CD4-positive, alpha-beta T cell (primary cell): Measurements from ENCODE around the gene PRM2. TPM values are rescaled to one million over a fixed set of nuclear protein-coding genes. Genes with fewer than 3 reads are reported as not detected.

Experiments used
- ATAC-seq: fragments of 200-7000 bp; cut with Tn5 transposase; one replicate; pipeline ENCODE4 v1.10.0; 2022; ENCODE audit warnings: mild to moderate bottlenecking; ENCODE audit not compliant: poor library complexity
- CTCF ChIA-PET: fragments of 350-600 bp; sonication (Branson Sonifier 250); formaldehyde crosslinking; loops from one replicate; lab custom pipeline; 2021; ENCODE audit warnings: antibody characterized with exemption, inconsistent platforms; lab: Charles Lee
- POLR2A ChIA-PET: fragments of 350-600 bp; sonication (Branson Sonifier 250); formaldehyde crosslinking; loops from one replicate; lab custom pipeline; 2021; ENCODE audit warnings: antibody characterized with exemption, inconsistent platforms; lab: Charles Lee
- DNase-seq, 14 experiments: peaks; one replicate each; pipeline ENCODE4 v3.0.0-alpha.2; 2013 to 2020; ENCODE audit warnings: mixed read lengths in 2 of 14
- H3K27ac ChIP-seq, 2 donors: one replicate each; pipeline versions ENCODE4 v1.5.1 to v1.7.0; 2013; ENCODE audit warnings: low read length in 2 of 2, low read depth in 1 of 2, mild to moderate bottlenecking in 1 of 2
- H3K27me3 ChIP-seq, 2 experiments: 1 replicate in 1 of 2; 2 replicates in 1 of 2; pipeline versions ENCODE4 v1.6.1 to v1.7.0; 2013; ENCODE audit warnings: low read length in 2 of 2, control low read depth in 1 of 2, mild to moderate bottlenecking in 1 of 2, moderate library complexity in 1 of 2; ENCODE audit not compliant: insufficient read depth in 2 of 2, control insufficient read depth in 1 of 2
- H3K36me3 ChIP-seq: one replicate; pipeline ENCODE4 v1.6.1; 2013; ENCODE audit warnings: low read length, control low read depth; ENCODE audit not compliant: insufficient read depth
- H3K4me1 ChIP-seq: one replicate; pipeline ENCODE4 v1.6.1; 2013; ENCODE audit warnings: low read length, control low read depth; ENCODE audit not compliant: insufficient read depth
- H3K4me3 ChIP-seq: one replicate; pipeline ENCODE4 v1.5.1; 2013; ENCODE audit warnings: mild to moderate bottlenecking, low read length, moderate library complexity
- H3K9me3 ChIP-seq, 2 experiments: 1 replicate in 1 of 2; 2 replicates in 1 of 2; pipeline versions ENCODE4 v1.6.1 to v1.7.0; 2013; ENCODE audit warnings: low read length in 2 of 2, mild to moderate bottlenecking in 2 of 2, control low read depth in 1 of 2, moderate library complexity in 1 of 2; ENCODE audit not compliant: control insufficient read depth in 1 of 2, insufficient read depth in 1 of 2
- H3K27ac Mint-ChIP-seq: one replicate; pipeline ENCODE4 v1.8.0; 2020; ENCODE audit warnings: mixed read lengths
- H3K27me3 Mint-ChIP-seq: one replicate; pipeline ENCODE4 v1.8.0; 2021; ENCODE audit warnings: mixed read lengths
- H3K36me3 Mint-ChIP-seq: one replicate; pipeline ENCODE4 v1.8.0; 2021; ENCODE audit warnings: low read depth, mixed read lengths
- H3K4me1 Mint-ChIP-seq: one replicate; pipeline ENCODE4 v1.8.0; 2021; ENCODE audit warnings: low read depth, mixed read lengths
- H3K4me3 Mint-ChIP-seq: one replicate; pipeline ENCODE4 v1.8.0; 2020; ENCODE audit warnings: mild to moderate bottlenecking, mixed read lengths
- H3K9me3 Mint-ChIP-seq: one replicate; pipeline ENCODE4 v1.8.0; 2020; ENCODE audit warnings: mixed read lengths
- CTCF ChIP-seq: fragments of 200-600 bp; IDR thresholded peaks from one replicate; pipeline ENCODE4 v1.8.0; 2022; ENCODE audit warnings: antibody characterized with exemption, mild to moderate bottlenecking
- intact Hi-C, 2 experiments: fragments of 100-400 bp; cut with DNase I in 1 of 2; cut with micrococcal nuclease in 1 of 2; formaldehyde crosslinking; loops; one replicate each; pipeline versions ENCODE4 v1.15.1 to v1.9.0; 2023 to 2025; cut with DNase I, micrococcal nuclease
- total RNA-seq, 174 experiments: library from RNA in 2 of 174; stranded (reverse) in 2 of 174; gene quantifications; one replicate each; pipeline ENCODE4 v1.2.3 and lab custom pipeline; 2021 to 2026

The PRM2 gene
- total RNA-seq, 2 experiments from 2014 or later = not detected

- Histone ChIP-seq H3K27me3 (no peaks in the 10 kb centered on the region), H3K4me1 (peaks cover 66% of the 10 kb centered on the region), H3K36me3 (peaks cover 7% of the 10 kb centered on the region), H3K27ac (peak within 1 kb of the TSS; percentile 83 to 86), H3K4me3 (peak within 1 kb of the TSS; percentile 96), H3K9me3 (no peaks in the 10 kb centered on the region)
- intact Hi-C loops = loop anchor here (1.0 to 10.0 kb wide), 11 partner anchors 31 to 659 kb away; partner anchors contain the start of genes GSPT1 (in 1 of the 2), RMI2 (in 1 of the 2) and TXNDC11 (in 1 of the 2)
- no peaks in the 10 kb centered on the region for H3K9me3 Mint-ChIP-seq
- peak; percentile 75 for TF ChIP-seq CTCF
- peaks cover 56% of the 10 kb centered on the region for H3K4me1 Mint-ChIP-seq
- peak within 1 kb of the TSS; percentile 99 for H3K4me3 Mint-ChIP-seq
- POLR2A ChIA-PET = interaction anchor here (0.5 to 8.5 kb wide), 51 partner anchors 8 to 541 kb away, joined by 3 to 195 read pairs (median 4); partner anchors contain the start of genes CLEC16A, DEXI, TXNDC11 and ZC3H7A
- peak within 1 kb of the TSS; percentile 97 for H3K27ac Mint-ChIP-seq
- DNase-seq (peak; percentile 72 to 95 (median 88)), ATAC-seq (peak; percentile 58)
- H3K36me3 Mint-ChIP-seq = peaks cover 32% of the 10 kb centered on the region
- no peaks in the 10 kb centered on the region for H3K27me3 Mint-ChIP-seq
- CTCF ChIA-PET = interaction anchor here (0.6 to 5.6 kb wide), 19 partner anchors 22 to 486 kb away, joined by 3 to 50 read pairs (median 4); partner anchors contain the start of gene TXNDC11
Observed at GRCh38 chr16:11255737-11256660, 20.3 kb downstream of the PRM2 start, which contains the start of gene SOCS1. TSS of gene SOCS1 (minus strand) at chr16:11256204. CDS start at chr16:11255478, 726 bp downstream.

GRCh38 chr16:11254913-11255736 lies 21.2 kb downstream of the PRM2 start:
- Histone ChIP-seq H3K27ac (peak overlapping the region in 1 of 2 donors; percentile 86), H3K27me3 (no peaks in the 10 kb centered on the region), H3K4me3 (peak overlapping the region; percentile 96), H3K4me1 (peaks cover 66% of the 10 kb centered on the region), H3K36me3 (peaks cover 7% of the 10 kb centered on the region), H3K9me3 (no peaks in the 10 kb centered on the region)
- H3K27me3 Mint-ChIP-seq = no peaks in the 10 kb centered on the region
- peak; percentile 51 to 90 (median 70) for DNase-seq
- H3K9me3 Mint-ChIP-seq = no peaks in the 10 kb centered on the region
- ChIA-PET CTCF (interaction anchor here (0.6 to 5.6 kb wide), 18 partner anchors 9 to 306 kb away, joined by 3 to 50 read pairs (median 4); no protein-coding TSS in a partner anchor), POLR2A (interaction anchor here (0.6 to 8.5 kb wide), 49 partner anchors 8 to 661 kb away, joined by 3 to 195 read pairs (median 6); partner anchors contain the start of genes CLEC16A, DEXI, GSPT1 and TXNDC11)
- peaks cover 32% of the 10 kb centered on the region for H3K36me3 Mint-ChIP-seq
- TF ChIP-seq CTCF = no peak
- intact Hi-C loops = loop anchor here (1.0 to 10.0 kb wide), 9 partner anchors 30 to 660 kb away; partner anchors contain the start of genes GSPT1 (in 1 of the 2) and TXNDC11 (in 1 of the 2)
- H3K4me3 Mint-ChIP-seq = peak overlapping the region; percentile 81
- peaks cover 63% of the 10 kb centered on the region for H3K4me1 Mint-ChIP-seq
- H3K27ac Mint-ChIP-seq = peak overlapping the region; percentile 83
- ATAC-seq = peak; percentile 42
